MM.1S (cell line): ENCODE results near the gene ISCA1.

Experiments used
- CTCF ChIP-seq: fragments of 300-600 bp; sonication (generic); IDR thresholded peaks from 2 replicates; pipeline ENCODE4 v1.5.1; 2016; ENCODE audit warnings: antibody characterized with exemption, low read length, mixed read lengths
- EZH2 ChIP-seq: fragments of 300-600 bp; sonication (generic); optimal IDR thresholded peaks from 2 replicates; pipeline ENCODE3; 2017; ENCODE audit warnings: low read depth, mild to moderate bottlenecking, antibody characterized with exemption, low read length, mixed read lengths
- EZH2phosphoT487 ChIP-seq: fragments of 300-600 bp; sonication (generic); IDR thresholded peaks from 2 replicates; pipeline ENCODE4 v1.6.1; 2018; ENCODE audit warnings: antibody characterized with exemption, low read length

- TF ChIP-seq EZH2: no peak
- TF ChIP-seq CTCF: no peak
- no peak for TF ChIP-seq EZH2phosphoT487
Observed at GRCh38 chr9:86262492-86262891, 19.8 kb downstream of the ISCA1 start.
